Measurements from ENCODE around the gene RBM18.

GRCh38 chr9:122204491-122204890, 60.1 kb downstream of the RBM18 start:
- no peak for TF ChIP-seq EZH2 (IDR thresholded peaks at IDR 0.05; ENCODE audit: borderline replicate concordance, low read length)
- no peak for TF ChIP-seq CTCF (IDR thresholded peaks at IDR 0.05; ENCODE audit: low read length)
